ENCODE measurements around the gene C20orf144. TPM values are rescaled to one million over a fixed set of nuclear protein-coding genes. Genes with fewer than 3 reads are reported as not detected.

Gene C20orf144
- total RNA-seq, 1 donor from 2014 or later, result not detected

DNA sequence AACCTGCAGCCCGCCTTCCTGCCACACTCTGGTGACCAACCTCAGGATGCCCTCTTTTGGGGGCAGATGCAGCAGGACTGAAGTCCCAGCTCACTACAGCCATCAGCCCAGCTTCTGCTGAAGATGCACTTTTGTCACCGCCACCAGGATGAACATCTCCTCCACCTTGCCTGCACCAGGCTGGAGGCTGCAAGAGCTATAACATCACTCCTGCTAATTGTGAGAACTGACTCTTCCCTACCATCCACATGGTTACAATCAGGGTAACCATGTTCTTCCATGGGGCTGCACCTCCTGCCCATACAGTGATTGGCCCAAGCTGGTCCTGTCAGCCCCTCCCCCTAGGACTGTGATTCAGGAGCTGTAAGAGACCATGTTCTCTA, 2.6 kb downstream of the C20orf144 start:
- H3K4me3 ChIP-seq (ENCODE audit: low read depth, low read length), result no peak overlapping the region
- no peak for DNase-seq (ENCODE audit: low read depth)
- TF ChIP-seq CTCF (conservative IDR thresholded peaks at IDR 0.05; ENCODE audit: low read depth, low read length), result no peak

DNA sequence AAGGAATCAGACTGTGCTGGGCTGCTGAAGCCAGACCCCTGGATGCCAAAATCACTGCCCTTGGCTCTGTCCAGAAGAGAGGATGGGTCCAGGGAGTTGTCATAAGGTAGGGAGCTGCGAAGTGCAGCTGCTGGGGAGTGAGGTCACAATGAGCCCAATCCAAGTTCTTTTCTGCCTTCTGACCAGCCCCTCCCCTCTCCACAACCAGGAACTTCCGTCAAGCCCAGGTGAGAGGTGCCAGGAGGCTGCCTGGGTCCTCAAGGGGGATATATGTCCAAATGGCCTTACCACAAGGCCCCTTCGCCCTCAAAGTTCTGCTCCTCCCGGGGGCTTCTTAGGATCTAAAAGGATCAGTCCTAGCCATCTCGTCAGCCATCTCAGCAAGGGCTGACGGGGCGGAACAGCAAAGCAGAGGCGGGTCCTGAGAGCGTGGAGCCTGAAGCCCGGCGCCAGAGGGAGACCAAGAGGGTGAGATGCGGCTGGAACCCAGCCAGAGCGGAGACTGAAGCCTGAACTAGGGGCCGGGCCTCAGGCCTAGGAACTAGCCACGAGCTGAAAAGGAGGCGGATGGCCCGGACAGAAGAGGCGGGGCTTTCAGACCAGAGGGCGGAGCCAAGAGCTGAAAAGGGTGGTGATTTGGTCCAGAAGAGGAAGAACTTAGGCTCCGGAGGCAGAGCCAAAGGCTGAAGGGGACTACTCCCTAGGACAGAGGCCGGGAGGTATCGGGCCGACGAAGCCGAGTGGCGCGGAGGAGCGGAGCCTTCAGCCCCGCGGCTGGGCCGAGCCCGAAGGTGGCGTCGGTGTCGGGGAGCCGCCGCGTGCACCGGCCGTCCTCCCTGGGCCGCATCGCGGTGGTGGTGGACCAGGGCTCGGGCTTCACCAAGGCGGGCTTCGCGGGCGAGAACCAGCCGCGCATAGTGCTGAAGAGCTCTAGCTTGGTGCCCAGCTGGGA, 4.4 kb downstream of the C20orf144 start, which contains the start of gene ACTL10:
Gene ACTL10 (plus strand): TSS at position 651 of the 952 bp plus-strand sequence. CDS start 555 bp downstream, outside the sequence.
- peak; percentile 85 for DNase-seq (ENCODE audit: low read depth)
- H3K4me3 ChIP-seq (ENCODE audit: low read depth, low read length), result peak within 1 kb of the TSS; percentile 59
- TF ChIP-seq CTCF (conservative IDR thresholded peaks at IDR 0.05; ENCODE audit: low read depth, low read length), result peak; percentile 32

DNA sequence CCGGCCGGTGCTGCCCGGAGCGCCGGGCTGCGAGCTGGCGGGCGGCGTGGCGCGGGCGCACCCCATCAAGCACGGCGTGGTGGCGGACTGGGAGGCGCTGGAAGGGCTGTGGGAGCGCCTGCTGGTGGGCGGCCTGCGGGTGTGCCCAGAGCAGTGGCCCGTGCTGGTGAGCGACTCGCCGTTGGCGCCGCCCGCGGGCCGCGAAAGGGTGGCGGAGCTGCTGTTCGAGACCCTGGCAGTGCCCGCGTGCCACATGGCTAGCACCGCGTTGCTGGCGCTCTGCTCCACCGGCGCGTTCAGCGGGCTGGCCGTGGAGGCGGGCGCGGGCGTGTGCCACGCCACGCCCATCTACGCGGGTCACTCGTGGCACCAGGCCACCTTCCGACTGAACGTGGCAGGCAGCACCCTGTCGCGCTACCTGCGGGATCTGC, 5.1 kb downstream of the C20orf144 start:
- H3K4me3 ChIP-seq (ENCODE audit: low read depth, low read length), result peak overlapping the region; percentile 59
- DNase-seq (ENCODE audit: low read depth), result no peak
- no peak for TF ChIP-seq CTCF (conservative IDR thresholded peaks at IDR 0.05; ENCODE audit: low read depth, low read length)

- no peak for DNase-seq (ENCODE audit: low read depth)
- peak; percentile 79 for TF ChIP-seq CTCF (conservative IDR thresholded peaks at IDR 0.05; ENCODE audit: low read depth, low read length)
- peak overlapping the region; percentile 59 for H3K4me3 ChIP-seq (ENCODE audit: low read depth, low read length)
Observed at GRCh38 chr20:33667676-33668465, 5.7 kb downstream of the C20orf144 start.

GRCh38 chr20:33668466-33669155, 6.5 kb downstream of the C20orf144 start:
- H3K4me3 ChIP-seq (ENCODE audit: low read depth, low read length), result no peak overlapping the region
- no peak for TF ChIP-seq CTCF (conservative IDR thresholded peaks at IDR 0.05; ENCODE audit: low read depth, low read length)
- DNase-seq (ENCODE audit: low read depth), result no peak

DNA sequence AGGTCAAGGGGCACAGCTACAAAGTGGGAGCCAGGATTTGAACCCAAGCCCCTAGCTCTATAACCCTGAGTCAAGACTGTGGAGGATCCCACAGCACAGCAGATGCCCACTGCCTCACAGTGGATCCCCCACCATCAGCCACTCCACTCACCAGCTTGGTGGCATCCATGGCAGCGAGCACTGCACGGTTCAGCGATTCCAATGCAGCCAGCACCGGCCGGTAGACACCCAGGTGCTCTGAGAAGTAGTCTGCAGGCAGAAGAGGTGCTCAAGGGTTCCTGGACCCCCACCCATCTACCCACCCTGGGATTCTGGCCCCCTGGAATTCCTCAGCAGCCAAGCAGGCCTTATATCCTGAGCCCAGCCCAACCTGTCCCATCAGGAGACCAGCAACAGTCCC, 7.1 kb downstream of the C20orf144 start:
- no peak for DNase-seq (ENCODE audit: low read depth)
- no peak for TF ChIP-seq CTCF (conservative IDR thresholded peaks at IDR 0.05; ENCODE audit: low read depth, low read length)
- no peak overlapping the region for H3K4me3 ChIP-seq (ENCODE audit: low read depth, low read length)
